Measurements from ENCODE around the gene RFTN1.

DNA sequence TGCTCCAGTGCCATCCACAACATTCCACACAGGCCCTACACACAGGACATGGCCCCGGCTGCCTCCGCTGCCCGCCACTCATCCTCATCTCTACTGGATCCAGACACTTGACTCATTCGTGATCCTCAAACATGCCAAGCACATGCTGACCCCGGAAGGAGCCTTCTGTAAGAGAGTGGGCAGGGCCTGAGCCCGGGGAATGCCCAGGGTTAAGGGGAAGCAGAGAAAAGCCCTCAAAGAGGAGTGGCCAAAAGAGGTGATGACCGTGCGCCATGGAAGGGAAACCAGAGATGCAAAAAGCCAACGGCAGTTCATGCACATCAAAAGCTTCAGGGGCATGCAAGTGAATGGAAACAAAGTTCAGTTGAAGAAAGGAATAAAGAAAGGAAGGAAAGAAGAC is 46.1 kb downstream of the RFTN1 start:
- TF ChIP-seq POLR2AphosphoS5 (IDR thresholded peaks at IDR 0.05) (no peak), POLR2A (IDR thresholded peaks at IDR 0.05) (no peak)
- TF ChIP-seq, protein P1, sequence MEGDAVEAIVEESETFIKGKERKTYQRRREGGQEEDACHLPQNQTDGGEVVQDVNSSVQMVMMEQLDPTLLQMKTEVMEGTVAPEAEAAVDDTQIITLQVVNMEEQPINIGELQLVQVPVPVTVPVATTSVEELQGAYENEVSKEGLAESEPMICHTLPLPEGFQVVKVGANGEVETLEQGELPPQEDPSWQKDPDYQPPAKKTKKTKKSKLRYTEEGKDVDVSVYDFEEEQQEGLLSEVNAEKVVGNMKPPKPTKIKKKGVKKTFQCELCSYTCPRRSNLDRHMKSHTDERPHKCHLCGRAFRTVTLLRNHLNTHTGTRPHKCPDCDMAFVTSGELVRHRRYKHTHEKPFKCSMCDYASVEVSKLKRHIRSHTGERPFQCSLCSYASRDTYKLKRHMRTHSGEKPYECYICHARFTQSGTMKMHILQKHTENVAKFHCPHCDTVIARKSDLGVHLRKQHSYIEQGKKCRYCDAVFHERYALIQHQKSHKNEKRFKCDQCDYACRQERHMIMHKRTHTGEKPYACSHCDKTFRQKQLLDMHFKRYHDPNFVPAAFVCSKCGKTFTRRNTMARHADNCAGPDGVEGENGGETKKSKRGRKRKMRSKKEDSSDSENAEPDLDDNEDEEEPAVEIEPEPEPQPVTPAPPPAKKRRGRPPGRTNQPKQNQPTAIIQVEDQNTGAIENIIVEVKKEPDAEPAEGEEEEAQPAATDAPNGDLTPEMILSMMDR (IDR thresholded peaks at IDR 0.05), result no peak

Data from suprapubic skin (tissue), 4 donors.